Transverse colon (tissue), 4 donors: ENCODE measurements around the gene TXLNG. TPM values are rescaled to one million over a fixed set of nuclear protein-coding genes. Genes with fewer than 3 reads are reported as not detected.
"Not testable (repeated sequence)": the region's sequence is repeated elsewhere in the genome, so short reads cannot be mapped to it uniquely, and the experiment has no call there.

Experiments used
- DNase-seq: peaks from one replicate; pipeline ENCODE4 v3.0.0-alpha.2; 2019
- H3K27ac ChIP-seq, 4 donors: fragments of 200-600 bp; sonication (generic); 2 replicates each; pipeline ENCODE4 v1.5.1; 2016 to 2018; ENCODE audit warnings: inconsistent platforms in 4 of 4
- H3K27me3 ChIP-seq: fragments of 200-600 bp; sonication (generic); 2 replicates; pipeline ENCODE4 v1.5.1; 2017; ENCODE audit warnings: inconsistent platforms
- H3K36me3 ChIP-seq, 4 donors: fragments of 200-600 bp; sonication (generic); 2 replicates each; pipeline ENCODE4 v1.5.1; 2017 to 2019; ENCODE audit warnings: inconsistent platforms in 4 of 4
- H3K4me1 ChIP-seq, 4 donors: fragments of 200-600 bp; sonication (generic); 2 replicates each; pipeline ENCODE4 v1.5.1; 2017 to 2020; ENCODE audit warnings: inconsistent platforms in 4 of 4
- H3K4me3 ChIP-seq, 4 donors: fragments of 200-600 bp; sonication (generic); 1 replicate in 1 of 4; 2 replicates in 3 of 4; pipeline versions ENCODE4 v1.5.1 to v1.6.1; 2017 to 2019; ENCODE audit warnings: inconsistent platforms in 4 of 4
- H3K9me3 ChIP-seq, 2 donors: fragments of 200-600 bp; sonication (generic); 2 replicates each; pipeline ENCODE4 v1.5.1; 2017 to 2019; ENCODE audit warnings: inconsistent platforms in 2 of 2
- EP300 ChIP-seq: sonication (generic); formaldehyde crosslinking; IDR thresholded peaks from one replicate; pipeline ENCODE4 v1.6.1; 2017; ENCODE audit warnings: antibody characterized with exemption, low read depth
- POLR2A ChIP-seq: fragments of 450-650 bp; IDR thresholded peaks from one replicate; pipeline ENCODE4 v1.6.1; 2016; ENCODE audit warnings: antibody characterized with exemption, mild to moderate bottlenecking, moderate library complexity
- POLR2AphosphoS5 ChIP-seq, 3 donors: sonication (generic); formaldehyde crosslinking; IDR thresholded peaks; one replicate each; pipeline ENCODE4 v1.6.1; 2016; ENCODE audit warnings: antibody characterized with exemption in 3 of 3
- WGBS, 2 donors: methylation state at CpG; one replicate each; pipeline ENCODE4 v1.1.5; 2018; ENCODE audit warnings: low coverage in 1 of 2; 5-methylcytosine and 5-hydroxymethylcytosine counted together
- in situ Hi-C, 4 donors: fragments of 200-750 bp; cut with MboI; loops; one replicate each; pipeline versions ENCODE4 v1.15.0 to v1.15.1; 2017; ENCODE audit warnings: low sequenced_read_pairs in 3 of 4, low pct_ligation_motif_present in 1 of 4, low pct_unique_long_range_greater_than_20kb in 1 of 4
- intact Hi-C: fragments of 100-400 bp; cut with DNase I; formaldehyde crosslinking; loops from one replicate; pipeline ENCODE4 v1.15.1; 2023; ENCODE audit warnings: low total_unique reads
- total RNA-seq, 4 donors: library from RNA; depleted of rRNA; stranded (reverse); fragments of >200 nt; gene quantifications; one replicate each; pipeline ENCODE4 v1.1.0, GENCODE V29; 2016
- TF ChIP-seq, protein P1 (sequence below), 5 experiments: fragments of 200-600 bp in 3 of 5; fragments of 450-650 bp in 2 of 5; sonication (generic) in 3 of 5; IDR thresholded peaks; 1 replicate in 2 of 5; 2 replicates in 3 of 5; pipeline ENCODE4 v1.5.1; 2016 to 2017; ENCODE audit warnings: antibody characterized with exemption in 5 of 5, inconsistent platforms in 3 of 5, mild to moderate bottlenecking in 2 of 5, moderate library complexity in 1 of 5

Gene TXLNG
- total RNA-seq, 4 donors from 2014 or later, result 3.4 to 24.7 (median 12.4) TPM

DNA sequence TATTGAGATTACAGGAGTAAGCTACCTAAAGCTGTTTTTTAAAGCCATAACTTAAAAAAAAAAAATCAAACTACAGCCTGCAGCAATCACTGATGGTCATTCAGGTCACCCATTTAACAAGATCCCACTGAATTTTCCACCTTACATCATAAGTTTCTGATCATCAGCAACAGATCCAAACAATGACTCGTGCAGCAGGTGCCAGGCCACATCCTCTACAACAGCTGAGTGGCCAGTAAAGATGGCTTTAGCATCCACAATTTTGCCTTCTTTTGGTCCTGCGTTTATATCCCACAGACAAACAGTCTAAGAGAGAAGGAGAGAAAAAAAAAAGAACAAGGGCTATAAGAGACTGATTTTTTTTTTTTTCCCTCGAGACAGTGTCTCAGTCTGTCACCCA, 67.3 kb downstream of the TXLNG start:
- intact Hi-C loops, result no loop called here
- no peaks in the 10 kb centered on the region for H3K36me3 ChIP-seq
- WGBS, 2 donors, result 79% methylated on average over 3 of the region's 3 CpGs; no CpG with 5 or more reads in 1 of the 2 donors

GRCh38 chrX:16855363-16856075, 69.3 kb downstream of the TXLNG start:
- Histone ChIP-seq H3K27me3 (no peaks in the 10 kb centered on the region), H3K4me1 (no peaks in the 10 kb centered on the region), H3K36me3 (no peaks in the 10 kb centered on the region), H3K4me3 (no peak overlapping the region), H3K27ac (no peak overlapping the region), H3K9me3 (no peaks in the 10 kb centered on the region)
- TF ChIP-seq, protein P1, sequence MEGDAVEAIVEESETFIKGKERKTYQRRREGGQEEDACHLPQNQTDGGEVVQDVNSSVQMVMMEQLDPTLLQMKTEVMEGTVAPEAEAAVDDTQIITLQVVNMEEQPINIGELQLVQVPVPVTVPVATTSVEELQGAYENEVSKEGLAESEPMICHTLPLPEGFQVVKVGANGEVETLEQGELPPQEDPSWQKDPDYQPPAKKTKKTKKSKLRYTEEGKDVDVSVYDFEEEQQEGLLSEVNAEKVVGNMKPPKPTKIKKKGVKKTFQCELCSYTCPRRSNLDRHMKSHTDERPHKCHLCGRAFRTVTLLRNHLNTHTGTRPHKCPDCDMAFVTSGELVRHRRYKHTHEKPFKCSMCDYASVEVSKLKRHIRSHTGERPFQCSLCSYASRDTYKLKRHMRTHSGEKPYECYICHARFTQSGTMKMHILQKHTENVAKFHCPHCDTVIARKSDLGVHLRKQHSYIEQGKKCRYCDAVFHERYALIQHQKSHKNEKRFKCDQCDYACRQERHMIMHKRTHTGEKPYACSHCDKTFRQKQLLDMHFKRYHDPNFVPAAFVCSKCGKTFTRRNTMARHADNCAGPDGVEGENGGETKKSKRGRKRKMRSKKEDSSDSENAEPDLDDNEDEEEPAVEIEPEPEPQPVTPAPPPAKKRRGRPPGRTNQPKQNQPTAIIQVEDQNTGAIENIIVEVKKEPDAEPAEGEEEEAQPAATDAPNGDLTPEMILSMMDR (IDR thresholded peaks at IDR 0.05), result no peak
- no peak for TF ChIP-seq EP300
- TF ChIP-seq POLR2AphosphoS5 (IDR thresholded peaks at IDR 0.05), result no peak
- no peak for TF ChIP-seq POLR2A
- intact Hi-C loops (no loop called here), in situ Hi-C loops (no loop called here)
- no peak for DNase-seq
- 85% methylated on average over 5 of the region's 5 CpGs; no CpG with 5 or more reads in 1 of the 2 donors for WGBS, 2 donors

More for the DNA sequence above, 67.3 kb downstream of the TXLNG start:
- no peak overlapping the region for H3K27ac ChIP-seq
- no peaks in the 10 kb centered on the region for H3K4me1 ChIP-seq
- H3K27me3 ChIP-seq, result no peaks in the 10 kb centered on the region
- H3K9me3 ChIP-seq, result no peaks in the 10 kb centered on the region
- TF ChIP-seq POLR2AphosphoS5 (IDR thresholded peaks at IDR 0.05), result no peak
- TF ChIP-seq, protein P1 (IDR thresholded peaks at IDR 0.05), result no peak
- TF ChIP-seq POLR2A, result no peak
- TF ChIP-seq EP300, result no peak
- in situ Hi-C loops, result no loop called here
- DNase-seq, result no peak
- H3K4me3 ChIP-seq, result no peak overlapping the region

- H3K27me3 ChIP-seq, H3K4me3 ChIP-seq, H3K4me1 ChIP-seq, H3K36me3 ChIP-seq, H3K27ac ChIP-seq, in situ Hi-C loops, intact Hi-C loops, DNase-seq, H3K9me3 ChIP-seq: not testable (repeated sequence)
- WGBS, 2 donors, result 77% methylated on average over 2 of the region's 2 CpGs; no CpG with 5 or more reads in 1 of the 2 donors
Observed at GRCh38 chrX:16856076-16856404, 69.8 kb downstream of the TXLNG start.

DNA sequence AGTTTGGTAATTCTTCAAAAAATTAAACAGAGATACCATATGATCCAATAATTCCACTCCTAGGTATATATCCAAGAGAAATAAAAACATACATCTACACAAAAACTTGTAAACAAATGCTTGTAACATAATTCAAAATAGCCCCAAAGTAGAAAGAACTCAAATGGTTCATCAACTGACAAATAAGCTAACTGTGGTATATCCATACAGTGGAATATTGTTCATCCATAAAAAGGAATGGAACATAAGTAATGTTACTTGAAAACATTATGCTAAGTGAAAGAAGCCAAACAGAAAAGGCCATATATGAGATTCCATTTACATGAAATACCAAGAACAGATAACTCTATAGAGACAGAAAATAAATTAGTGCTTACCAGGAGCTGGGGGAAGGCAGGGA, 70.5 kb downstream of the TXLNG start:
- H3K36me3 ChIP-seq, result no peaks in the 10 kb centered on the region
- TF ChIP-seq POLR2AphosphoS5 (IDR thresholded peaks at IDR 0.05), result no peak

DNA sequence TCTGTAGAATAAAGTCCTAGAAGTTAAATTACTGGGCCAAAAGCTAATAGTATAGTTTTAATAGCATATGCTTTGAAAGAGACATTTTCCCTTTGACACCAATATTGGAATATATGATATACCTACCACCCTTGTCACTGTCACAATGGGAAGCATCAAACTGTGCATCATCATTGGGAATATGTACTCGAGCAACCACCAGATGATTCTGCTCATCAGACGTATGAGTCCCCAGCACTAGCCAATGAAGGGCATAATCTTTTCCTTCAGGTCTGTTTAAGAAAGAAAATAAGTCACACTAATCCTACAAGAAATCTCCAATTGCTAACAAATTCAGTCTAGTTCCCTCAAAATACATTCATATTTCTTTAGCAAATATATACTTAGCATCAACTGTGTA, 76.6 kb downstream of the TXLNG start:
- no peak for DNase-seq
- Histone ChIP-seq H3K36me3 (no peaks in the 10 kb centered on the region), H3K4me1 (peaks cover 0 to 12% (median under 1%) of the 10 kb centered on the region in 4 donors), H3K4me3 (no peak overlapping the region), H3K27me3 (no peaks in the 10 kb centered on the region), H3K9me3 (no peaks in the 10 kb centered on the region), H3K27ac (no peak overlapping the region)
- in situ Hi-C loops, result no loop called here
- intact Hi-C loops, result no loop called here
- WGBS, 2 donors, result 74% methylated on average over 2 of the region's 2 CpGs; no CpG with 5 or more reads in 1 of the 2 donors
- TF ChIP-seq EP300 (no peak), POLR2AphosphoS5 (IDR thresholded peaks at IDR 0.05) (no peak), POLR2A (no peak)
- TF ChIP-seq, protein P1 (IDR thresholded peaks at IDR 0.05), result no peak

More for the DNA sequence above, 70.5 kb downstream of the TXLNG start:
- Histone ChIP-seq H3K4me1 (no peaks in the 10 kb centered on the region), H3K27ac (no peak overlapping the region), H3K9me3 (no peaks in the 10 kb centered on the region), H3K27me3 (no peaks in the 10 kb centered on the region), H3K4me3 (no peak overlapping the region)
- intact Hi-C loops, result no loop called here
- no peak for DNase-seq
- in situ Hi-C loops, result no loop called here
